ENCODE measurements around the gene SINHCAF.
"Not testable (repeated sequence)": the region's sequence is repeated elsewhere in the genome, so short reads cannot be mapped to it uniquely, and the experiment has no call there.

The SINHCAF gene

GRCh38 chr12:31260840-31261239 lies 65.1 kb downstream of the SINHCAF start:
- no peak for DNase-seq (ENCODE audit: low spot score)

- DNase-seq (ENCODE audit: low spot score) = no peak
These were observed 66.6 kb downstream of the SINHCAF start for GRCh38 chr12:31259136-31259886.

- DNase-seq (ENCODE audit: low spot score) = no peak
These were observed 68.2 kb downstream of the SINHCAF start for GRCh38 chr12:31257784-31258183.

DNA sequence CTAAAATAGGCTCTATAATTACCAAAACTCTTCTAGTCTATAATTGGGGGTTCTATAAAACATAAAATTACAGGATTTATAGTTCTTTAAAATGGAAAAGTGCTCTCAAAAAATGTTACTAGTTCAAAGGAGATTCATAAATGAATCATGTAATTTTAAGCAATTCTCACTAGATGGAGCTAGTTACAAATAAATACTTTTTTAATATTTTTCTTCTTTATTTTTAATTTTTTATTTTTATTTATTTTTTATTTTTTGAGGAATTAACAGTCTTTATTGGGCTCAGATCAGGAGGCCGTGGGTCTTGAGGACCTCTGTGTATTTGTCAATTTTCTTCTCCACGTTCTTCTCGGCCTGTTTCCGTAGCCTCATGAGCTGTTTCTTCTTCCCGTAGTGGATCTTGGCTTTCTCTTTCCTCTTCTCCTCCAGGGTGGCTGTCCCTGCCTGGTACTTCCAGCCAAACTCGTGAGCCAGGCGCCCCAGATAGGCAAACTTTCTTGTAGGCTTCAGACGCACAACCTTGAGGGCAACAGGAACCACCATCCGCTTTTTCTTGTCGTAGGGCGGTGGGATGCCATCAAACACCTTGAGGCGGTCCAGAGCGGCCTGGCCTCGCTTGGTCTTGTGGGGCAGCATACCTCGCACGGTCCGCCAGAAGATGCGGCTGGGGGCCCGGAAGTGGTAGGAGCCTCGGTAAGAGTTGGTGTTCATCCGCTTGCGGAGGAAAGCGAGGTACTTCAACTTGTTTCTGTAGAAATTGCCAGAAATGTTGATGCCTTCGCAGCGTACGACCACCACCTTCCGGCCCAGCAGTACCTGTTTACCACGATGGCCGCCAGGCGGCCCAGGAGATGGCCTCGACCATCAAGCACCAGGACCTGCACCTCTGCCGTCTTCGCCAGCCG lies 74.0 kb downstream of the SINHCAF start:
- DNase-seq (ENCODE audit: low spot score) = not testable (repeated sequence)

DNA sequence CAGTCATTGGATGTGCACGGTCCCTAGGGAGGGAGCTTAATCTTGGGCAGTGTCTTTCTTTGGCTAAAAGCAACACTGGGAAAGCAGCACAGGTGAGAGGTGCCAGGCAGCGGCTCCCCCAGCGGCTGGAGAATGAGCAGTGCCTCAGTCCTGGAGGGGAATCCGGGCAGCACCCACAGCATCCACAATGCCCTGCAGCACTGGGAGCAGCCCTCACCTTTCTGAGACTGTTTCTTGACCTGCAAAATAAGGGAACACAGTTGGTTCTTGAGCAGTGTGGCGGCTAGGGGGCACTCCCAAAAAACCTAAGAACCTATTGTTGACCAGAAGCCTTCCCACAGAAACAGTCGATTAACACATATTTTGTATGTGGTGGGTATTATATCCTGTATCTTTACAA lies 75.8 kb downstream of the SINHCAF start:
- DNase-seq (ENCODE audit: low spot score) = no peak

- no peak for DNase-seq (ENCODE audit: low spot score)
These were observed 76.6 kb downstream of the SINHCAF start for GRCh38 chr12:31249356-31249755.

DNA sequence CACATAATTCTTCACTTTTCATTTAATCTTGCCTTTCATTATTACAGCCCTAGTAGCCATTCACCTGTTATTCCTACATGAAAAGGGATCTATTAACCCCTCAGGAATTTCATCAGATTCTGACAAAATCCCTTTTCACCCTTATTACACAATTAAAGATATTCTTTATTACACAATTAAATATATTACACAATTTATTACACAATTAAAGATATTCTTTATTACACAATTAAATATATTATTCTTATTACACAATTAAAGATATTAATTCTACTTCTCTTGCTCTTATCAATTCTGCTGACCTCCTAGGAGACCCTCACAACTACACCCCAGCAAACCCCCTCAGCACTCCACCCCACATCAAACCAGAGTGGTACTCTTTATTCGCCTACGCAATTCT lies 77.1 kb downstream of the SINHCAF start:
- DNase-seq (ENCODE audit: low spot score) = no peak

DNA sequence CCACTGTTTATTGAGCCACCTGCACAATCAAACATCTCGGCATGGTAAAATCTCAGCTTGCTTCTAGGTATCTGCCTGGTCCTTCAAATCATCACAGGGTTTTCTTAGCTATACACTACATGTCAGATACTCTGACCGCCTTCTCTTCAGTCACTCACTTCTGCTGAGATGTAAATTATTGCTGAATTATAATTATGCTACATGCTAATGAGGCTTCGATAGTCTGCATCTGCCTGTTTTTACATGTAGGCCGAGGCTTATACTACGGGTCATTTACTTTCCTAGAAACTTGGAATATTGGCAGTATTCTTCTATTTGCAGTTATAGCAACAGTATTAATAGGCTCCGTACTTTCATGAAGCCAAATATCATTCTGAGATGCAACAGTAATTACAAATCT lies 77.6 kb downstream of the SINHCAF start:
- DNase-seq (ENCODE audit: low spot score) = no peak

GRCh38 chr12:31246470-31246850 lies 79.5 kb downstream of the SINHCAF start:
- DNase-seq (ENCODE audit: low spot score) = peak; percentile 9

DNA sequence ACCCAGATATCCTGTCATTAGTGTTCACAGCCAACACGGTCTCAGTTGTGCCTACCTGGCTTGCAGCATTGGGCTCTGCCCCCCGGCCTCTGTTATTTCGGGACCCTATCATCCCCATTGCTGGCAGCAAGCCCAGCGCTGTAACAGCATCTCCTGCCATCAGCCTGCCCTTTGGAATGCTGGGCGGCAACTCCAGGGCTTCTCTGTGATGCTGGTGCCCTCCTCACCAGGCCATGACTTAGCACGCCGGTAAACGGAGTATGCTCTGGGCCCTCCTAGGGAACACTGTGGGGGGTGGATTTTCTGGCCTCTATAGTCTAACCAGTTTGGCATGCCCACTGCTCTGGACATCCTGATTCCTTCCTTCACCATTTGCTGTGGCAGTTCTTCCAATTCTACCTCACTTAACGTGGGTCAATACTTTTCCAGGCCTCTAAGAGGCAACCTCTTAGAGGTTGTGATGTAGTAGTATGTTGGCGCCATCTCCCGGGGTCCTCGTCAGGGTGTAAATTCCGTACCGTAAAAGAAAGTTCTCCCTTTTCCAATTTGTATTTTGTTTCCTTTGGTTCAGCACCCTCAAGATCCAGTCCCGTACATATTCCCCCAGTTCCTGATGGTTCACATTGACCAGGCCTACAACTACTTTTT lies 80.0 kb downstream of the SINHCAF start:
- DNase-seq (ENCODE audit: low spot score) = no peak

GRCh38 chr12:31242418-31242817 lies 83.5 kb downstream of the SINHCAF start:
- DNase-seq (ENCODE audit: low spot score) = not testable (repeated sequence)

- DNase-seq (ENCODE audit: low spot score) = peak; percentile 81
These were observed 87.1 kb downstream of the SINHCAF start for GRCh38 chr12:31238764-31239387.

DNA sequence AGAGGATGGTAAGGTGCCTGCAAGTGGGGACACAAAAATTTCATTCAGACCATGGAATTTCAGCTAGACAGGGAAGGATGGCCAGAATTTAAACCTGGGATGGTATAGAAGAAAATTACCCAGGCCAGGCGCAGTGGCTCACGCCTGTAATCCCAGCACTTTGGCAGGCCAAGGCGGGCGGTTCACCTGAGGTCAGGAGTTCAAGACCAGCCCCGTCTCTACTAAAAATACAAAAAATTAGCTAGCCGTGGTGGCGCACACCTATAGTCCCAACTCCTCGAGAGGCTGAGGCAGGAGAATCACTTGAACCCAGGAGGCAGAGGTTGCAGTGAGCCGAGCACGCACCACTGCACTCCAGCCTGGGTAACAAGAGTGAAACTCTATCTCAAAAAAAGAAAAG lies 87.6 kb downstream of the SINHCAF start:
- not testable (repeated sequence) for DNase-seq (ENCODE audit: low spot score)

GRCh38 chr12:31236998-31237637 lies 88.8 kb downstream of the SINHCAF start:
- no peak for DNase-seq (ENCODE audit: low spot score)

DNA sequence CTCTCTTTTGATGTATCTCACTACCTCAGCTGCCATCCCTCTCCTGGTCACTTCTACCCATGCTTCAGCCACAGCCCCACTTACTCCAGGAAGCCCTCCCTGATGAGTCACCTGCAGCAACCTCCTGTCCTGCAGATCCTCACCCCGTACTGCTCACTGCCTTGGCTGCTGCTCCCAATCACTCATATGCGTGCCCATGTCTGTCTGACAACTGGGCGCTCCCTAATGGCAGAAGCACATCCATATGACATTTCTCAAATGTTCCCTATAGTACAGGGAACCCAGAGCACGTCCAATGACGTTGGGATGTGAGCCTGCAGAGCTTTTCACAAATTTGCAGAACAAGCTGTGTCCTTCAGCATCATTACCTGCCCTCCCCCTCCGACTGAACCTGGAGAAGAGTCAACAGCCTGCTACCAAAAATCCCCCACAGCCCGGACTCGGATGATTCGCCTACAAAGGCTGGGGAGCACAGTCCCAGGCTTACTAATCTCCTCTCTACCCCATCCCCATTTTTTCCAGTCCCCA lies 90.0 kb downstream of the SINHCAF start:
- no peak for DNase-seq (ENCODE audit: low spot score)

GRCh38 chr12:31234955-31235867 lies 90.7 kb downstream of the SINHCAF start:
- DNase-seq (ENCODE audit: low spot score) = peak; percentile 66

GRCh38 chr12:31234053-31234840 lies 91.7 kb downstream of the SINHCAF start:
- DNase-seq (ENCODE audit: low spot score) = no peak

- no peak for DNase-seq (ENCODE audit: low spot score)
These were observed 92.8 kb downstream of the SINHCAF start for GRCh38 chr12:31233061-31233730.

GRCh38 chr12:31232361-31232965 lies 93.5 kb downstream of the SINHCAF start:
- no peak for DNase-seq (ENCODE audit: low spot score)

Data from AG08395 (cell line).